Transverse colon (tissue), 4 donors: Measurements from ENCODE around the gene NRP1. TPM values are rescaled to one million over a fixed set of nuclear protein-coding genes. Genes with fewer than 3 reads are reported as not detected.

Source experiments
- DNase-seq: peaks from one replicate; pipeline ENCODE4 v3.0.0-alpha.2; 2019
- H3K27ac ChIP-seq, 4 donors: fragments of 200-600 bp; sonication (generic); 2 replicates each; pipeline ENCODE4 v1.5.1; 2016 to 2018; ENCODE audit warnings: inconsistent platforms in 4 of 4
- H3K27me3 ChIP-seq: fragments of 200-600 bp; sonication (generic); 2 replicates; pipeline ENCODE4 v1.5.1; 2017; ENCODE audit warnings: inconsistent platforms
- H3K36me3 ChIP-seq, 4 donors: fragments of 200-600 bp; sonication (generic); 2 replicates each; pipeline ENCODE4 v1.5.1; 2017 to 2019; ENCODE audit warnings: inconsistent platforms in 4 of 4
- H3K4me1 ChIP-seq, 4 donors: fragments of 200-600 bp; sonication (generic); 2 replicates each; pipeline ENCODE4 v1.5.1; 2017 to 2020; ENCODE audit warnings: inconsistent platforms in 4 of 4
- H3K4me3 ChIP-seq, 4 donors: fragments of 200-600 bp; sonication (generic); 1 replicate in 1 of 4; 2 replicates in 3 of 4; pipeline versions ENCODE4 v1.5.1 to v1.6.1; 2017 to 2019; ENCODE audit warnings: inconsistent platforms in 4 of 4
- H3K9me3 ChIP-seq, 2 donors: fragments of 200-600 bp; sonication (generic); 2 replicates each; pipeline ENCODE4 v1.5.1; 2017 to 2019; ENCODE audit warnings: inconsistent platforms in 2 of 2
- CTCF ChIP-seq, 5 experiments: fragments of 200-600 bp in 3 of 5; fragments of 450-650 bp in 2 of 5; sonication (generic) in 3 of 5; IDR thresholded peaks; 1 replicate in 2 of 5; 2 replicates in 3 of 5; pipeline ENCODE4 v1.5.1; 2016 to 2017; ENCODE audit warnings: antibody characterized with exemption in 5 of 5, inconsistent platforms in 3 of 5, mild to moderate bottlenecking in 2 of 5, moderate library complexity in 1 of 5
- EP300 ChIP-seq: sonication (generic); formaldehyde crosslinking; IDR thresholded peaks from one replicate; pipeline ENCODE4 v1.6.1; 2017; ENCODE audit warnings: antibody characterized with exemption, low read depth
- POLR2A ChIP-seq: fragments of 450-650 bp; IDR thresholded peaks from one replicate; pipeline ENCODE4 v1.6.1; 2016; ENCODE audit warnings: antibody characterized with exemption, mild to moderate bottlenecking, moderate library complexity
- POLR2AphosphoS5 ChIP-seq, 3 donors: sonication (generic); formaldehyde crosslinking; IDR thresholded peaks; one replicate each; pipeline ENCODE4 v1.6.1; 2016; ENCODE audit warnings: antibody characterized with exemption in 3 of 3
- WGBS, 2 donors: methylation state at CpG; one replicate each; pipeline ENCODE4 v1.1.5; 2018; ENCODE audit warnings: low coverage in 1 of 2; 5-methylcytosine and 5-hydroxymethylcytosine counted together
- in situ Hi-C, 4 donors: fragments of 200-750 bp; cut with MboI; loops; one replicate each; pipeline versions ENCODE4 v1.15.0 to v1.15.1; 2017; ENCODE audit warnings: low sequenced_read_pairs in 3 of 4, low pct_ligation_motif_present in 1 of 4, low pct_unique_long_range_greater_than_20kb in 1 of 4
- intact Hi-C: fragments of 100-400 bp; cut with DNase I; formaldehyde crosslinking; loops from one replicate; pipeline ENCODE4 v1.15.1; 2023; ENCODE audit warnings: low total_unique reads
- total RNA-seq, 4 donors: library from RNA; depleted of rRNA; stranded (reverse); fragments of >200 nt; gene quantifications; one replicate each; pipeline ENCODE4 v1.1.0, GENCODE V29; 2016

NRP1 gene
- total RNA-seq, 4 donors from 2014 or later = 14.1 to 35.5 (median 19.5) TPM

DNA sequence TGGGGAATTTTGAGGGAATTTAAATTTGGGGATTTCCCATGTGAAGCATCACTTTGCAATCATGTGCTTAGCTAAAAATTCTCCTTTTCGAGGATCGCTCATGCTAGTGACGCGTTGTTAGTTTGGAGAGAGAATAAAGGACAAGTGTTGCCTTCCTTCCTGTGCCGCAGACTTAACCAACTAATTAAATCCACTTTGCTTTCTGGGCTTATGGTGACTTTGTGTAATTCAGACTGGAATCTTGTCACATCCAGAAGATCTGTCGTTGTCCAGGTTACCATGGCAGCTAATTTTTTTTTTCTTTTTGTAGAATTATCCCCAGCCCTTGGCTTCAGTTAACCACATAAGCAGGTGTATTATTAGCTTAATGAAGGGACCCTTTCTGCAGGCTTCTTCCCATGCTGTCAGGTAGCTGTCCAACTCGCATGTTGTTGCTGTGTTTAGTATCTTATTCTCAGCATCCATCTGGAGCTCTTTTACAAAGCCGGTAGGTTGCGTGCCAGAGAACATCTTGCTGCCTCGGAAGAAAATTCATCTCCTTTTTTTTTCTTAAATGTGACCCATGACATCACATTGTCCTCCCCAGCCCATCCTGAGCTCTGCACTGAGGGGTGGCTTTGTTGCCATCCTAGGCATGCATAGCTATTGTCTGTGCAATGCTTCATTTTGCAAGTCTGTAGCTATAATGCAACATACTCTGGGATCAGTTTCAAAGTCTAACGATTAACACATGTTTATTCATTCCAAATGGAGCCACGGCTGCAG lies 47.2 kb upstream of the NRP1 start:
- H3K9me3 ChIP-seq = no peaks in the 10 kb centered on the region
- TF ChIP-seq CTCF (IDR thresholded peaks at IDR 0.05) (no peak), POLR2A (no peak), POLR2AphosphoS5 (IDR thresholded peaks at IDR 0.05) (no peak), EP300 (no peak)
- DNase-seq = no peak
- 69 to 71% methylated on average over 10 to 12 of the region's 12 CpGs for WGBS, 2 donors
- intact Hi-C loops = no loop called here
- no peaks in the 10 kb centered on the region for H3K36me3 ChIP-seq
- H3K27me3 ChIP-seq = no peaks in the 10 kb centered on the region
- H3K4me3 ChIP-seq = no peak overlapping the region
- H3K4me1 ChIP-seq = peaks cover 0 to 15% (median 9%) of the 10 kb centered on the region in 4 donors
- in situ Hi-C loops = no loop called here
- no peak overlapping the region for H3K27ac ChIP-seq

DNA sequence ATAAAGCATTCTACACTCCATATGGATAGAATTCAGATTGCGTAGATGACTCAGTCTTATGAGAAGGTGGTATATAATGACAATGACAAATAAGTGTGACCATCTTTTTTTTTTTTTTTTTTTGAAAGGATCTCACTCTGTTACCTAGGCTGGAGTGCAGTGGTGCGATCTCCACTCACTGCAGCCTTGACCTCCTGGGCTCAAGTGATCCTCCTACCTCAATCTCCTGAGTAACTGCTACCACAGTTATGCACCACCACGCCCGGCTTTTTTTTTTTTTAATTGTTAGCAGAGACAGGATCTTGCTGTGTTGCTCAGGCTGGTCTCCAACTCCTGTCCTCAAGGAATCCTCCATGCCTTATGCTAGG lies 43.2 kb upstream of the NRP1 start:
- Histone ChIP-seq H3K4me1 (peaks cover 0 to 13% (median 9%) of the 10 kb centered on the region in 4 donors), H3K4me3 (no peak overlapping the region), H3K27ac (no peak overlapping the region), H3K27me3 (no peaks in the 10 kb centered on the region), H3K36me3 (no peaks in the 10 kb centered on the region), H3K9me3 (no peaks in the 10 kb centered on the region)
- intact Hi-C loops (no loop called here), in situ Hi-C loops (no loop called here)
- TF ChIP-seq POLR2A = no peak
- TF ChIP-seq CTCF (IDR thresholded peaks at IDR 0.05) = no peak
- TF ChIP-seq EP300 = no peak
- TF ChIP-seq POLR2AphosphoS5 (IDR thresholded peaks at IDR 0.05) = no peak
- WGBS, 2 donors = 88 to 97% methylated on average over 2 to 4 of the region's 4 CpGs
- DNase-seq = no peak

GRCh38 chr10:33376976-33377657 lies 42.6 kb upstream of the NRP1 start:
- no peak for DNase-seq
- TF ChIP-seq POLR2A = no peak
- no peak for TF ChIP-seq EP300
- no peak for TF ChIP-seq POLR2AphosphoS5 (IDR thresholded peaks at IDR 0.05)
- no peak for TF ChIP-seq CTCF (IDR thresholded peaks at IDR 0.05)
- in situ Hi-C loops = no loop called here
- H3K4me1 ChIP-seq = peaks cover 0 to 8% (median 6%) of the 10 kb centered on the region in 4 donors
- intact Hi-C loops = no loop called here
- H3K36me3 ChIP-seq = no peaks in the 10 kb centered on the region
- no peaks in the 10 kb centered on the region for H3K9me3 ChIP-seq
- H3K4me3 ChIP-seq = no peak overlapping the region
- WGBS, 2 donors = 72 to 84% methylated on average over 4 of the region's 4 CpGs
- H3K27ac ChIP-seq = no peak overlapping the region
- H3K27me3 ChIP-seq = no peaks in the 10 kb centered on the region

DNA sequence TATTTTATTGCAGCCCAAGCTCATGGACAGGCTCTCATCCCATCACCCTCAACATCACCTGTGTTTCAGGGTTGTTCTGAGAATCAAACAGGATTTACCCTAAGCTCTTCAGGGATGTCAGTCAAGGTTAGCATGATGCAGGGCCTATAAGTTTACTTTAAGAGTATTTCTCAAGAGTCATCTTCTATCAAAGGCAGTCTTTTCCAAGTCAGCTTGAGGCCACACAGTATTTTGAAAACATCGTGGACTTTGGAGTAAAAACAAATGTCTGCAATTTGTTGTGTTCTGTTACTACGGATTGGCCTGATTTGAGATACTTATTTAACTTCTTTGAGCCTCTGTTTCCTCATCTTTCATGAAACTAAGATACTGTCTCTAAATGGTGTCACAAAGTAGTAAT lies 42.0 kb upstream of the NRP1 start:
- H3K36me3 ChIP-seq = no peaks in the 10 kb centered on the region
- intact Hi-C loops (no loop called here), in situ Hi-C loops (no loop called here)
- H3K4me3 ChIP-seq = no peak overlapping the region
- no peak for DNase-seq
- TF ChIP-seq EP300 = no peak
- no peak for TF ChIP-seq POLR2AphosphoS5 (IDR thresholded peaks at IDR 0.05)
- TF ChIP-seq CTCF (IDR thresholded peaks at IDR 0.05) = no peak
- TF ChIP-seq POLR2A = no peak
- no peak overlapping the region for H3K27ac ChIP-seq
- peaks cover 0 to 3% (median 1%) of the 10 kb centered on the region in 4 donors for H3K4me1 ChIP-seq
- no peaks in the 10 kb centered on the region for H3K27me3 ChIP-seq
- 75 to 93% methylated on average over 2 of the region's 2 CpGs for WGBS, 2 donors
- no peaks in the 10 kb centered on the region for H3K9me3 ChIP-seq
